Activated CD8-positive, alpha-beta memory T cell treated with anti-CD3 and anti-CD28 coated beads, Interleukin-2, amount 10 ng/mL, durations not matched to agents 7 days and 5 days (primary cell): ENCODE data around the gene PIAS2. TPM values are rescaled to one million over a fixed set of nuclear protein-coding genes. Genes with fewer than 3 reads are reported as not detected.
A peak's percentile ranks its signal among the peaks of the same experiment; 100 is the strongest.

Experiments used
- ATAC-seq: fragments of 150-1000 bp; cut with Tn5 transposase; one replicate; pipeline ENCODE4 v1.10.0; 2021; ENCODE audit warnings: moderate library complexity
- CTCF ChIA-PET: fragments of 350-600 bp; sonication (Branson Sonifier 250); formaldehyde crosslinking; loops from one replicate; lab custom pipeline; 2021; ENCODE audit warnings: antibody characterized with exemption; lab: Charles Lee
- DNase-seq: peaks from one replicate; pipeline ENCODE4 v3.0.0-alpha.2; 2020
- H3K27ac Mint-ChIP-seq: one replicate; pipeline ENCODE4 v1.8.0; 2021; ENCODE audit warnings: mild to moderate bottlenecking, mixed read lengths
- H3K27me3 Mint-ChIP-seq: one replicate; pipeline ENCODE4 v1.8.0; 2021; ENCODE audit warnings: mixed read lengths
- H3K36me3 Mint-ChIP-seq: one replicate; pipeline ENCODE4 v1.8.0; 2021; ENCODE audit warnings: mild to moderate bottlenecking, mixed read lengths
- H3K4me1 Mint-ChIP-seq: one replicate; pipeline ENCODE4 v1.8.0; 2021; ENCODE audit warnings: mixed read lengths
- H3K4me3 Mint-ChIP-seq: one replicate; pipeline ENCODE4 v1.8.0; 2021; ENCODE audit warnings: mild to moderate bottlenecking, moderate library complexity, mixed read lengths
- H3K9me3 Mint-ChIP-seq: one replicate; pipeline ENCODE4 v1.8.0; 2022; ENCODE audit warnings: low read depth, mixed read lengths
- total RNA-seq, 2 experiments: library from RNA; stranded (reverse); gene quantifications; one replicate each; pipeline ENCODE4 v1.2.3, GENCODE V29; 2021

The PIAS2 gene
- total RNA-seq, 2 experiments from 2014 or later = 11.7 to 19.8 TPM

- Mint-ChIP-seq H3K4me3 (no peak overlapping the region), H3K27ac (no peak overlapping the region), H3K27me3 (no peaks in the 10 kb centered on the region), H3K36me3 (no peaks in the 10 kb centered on the region), H3K4me1 (peaks cover 22% of the 10 kb centered on the region), H3K9me3 (no peaks in the 10 kb centered on the region)
- CTCF ChIA-PET = no interaction called here
- DNase-seq (no peak), ATAC-seq (no peak)
Observed at GRCh38 chr18:46920653-46921052, 3.3 kb upstream of the PIAS2 start.

GRCh38 chr18:46920067-46920466 is 2.8 kb upstream of the PIAS2 start:
- ATAC-seq (no peak), DNase-seq (no peak)
- no peak overlapping the region for H3K27ac Mint-ChIP-seq
- no peak overlapping the region for H3K4me3 Mint-ChIP-seq
- H3K27me3 Mint-ChIP-seq = no peaks in the 10 kb centered on the region
- no peaks in the 10 kb centered on the region for H3K36me3 Mint-ChIP-seq
- peaks cover 28% of the 10 kb centered on the region for H3K4me1 Mint-ChIP-seq
- CTCF ChIA-PET = no interaction called here
- H3K9me3 Mint-ChIP-seq = no peaks in the 10 kb centered on the region

GRCh38 chr18:46917803-46918600 is 695 bp upstream of the PIAS2 start:
- CTCF ChIA-PET = interaction anchor here (0.9 to 1.8 kb wide), 2 partner anchors 21 to 25 kb away, joined by 3 to 4 read pairs; no protein-coding TSS in a partner anchor
- Mint-ChIP-seq H3K4me3 (peak overlapping the region; percentile 86), H3K27ac (peak overlapping the region; percentile 63)

GRCh38 chr18:46916551-46917107 is 678 bp downstream of the PIAS2 start:
- Mint-ChIP-seq H3K4me3 (peak overlapping the region; percentile 86), H3K4me1 (peaks cover 32% of the 10 kb centered on the region), H3K27me3 (no peaks in the 10 kb centered on the region), H3K36me3 (no peaks in the 10 kb centered on the region), H3K27ac (peak overlapping the region; percentile 80), H3K9me3 (no peaks in the 10 kb centered on the region)
- ATAC-seq (peak; percentile 48), DNase-seq (peak; percentile 56)
- CTCF ChIA-PET = interaction anchor here (1.8 kb wide), 1 partner anchor 19 kb away, joined by 4 read pairs; no protein-coding TSS in a partner anchor

More at GRCh38 chr18:46917803-46918600, 695 bp upstream of the PIAS2 start:
- H3K4me1 Mint-ChIP-seq = peaks cover 32% of the 10 kb centered on the region
- no peaks in the 10 kb centered on the region for H3K27me3 Mint-ChIP-seq
- H3K36me3 Mint-ChIP-seq = no peaks in the 10 kb centered on the region
- DNase-seq (peak; percentile 43), ATAC-seq (no peak)
- H3K9me3 Mint-ChIP-seq = no peaks in the 10 kb centered on the region

GRCh38 chr18:46915800-46916550 is 1.3 kb downstream of the PIAS2 start:
- Mint-ChIP-seq H3K36me3 (no peaks in the 10 kb centered on the region), H3K4me1 (peaks cover 32% of the 10 kb centered on the region), H3K27ac (peak overlapping the region; percentile 80), H3K9me3 (no peaks in the 10 kb centered on the region), H3K4me3 (peak overlapping the region; percentile 86), H3K27me3 (no peaks in the 10 kb centered on the region)
- CTCF ChIA-PET = interaction anchor here (0.6 to 1.8 kb wide), 2 partner anchors 19 to 411 kb away, joined by 3 to 4 read pairs; no protein-coding TSS in a partner anchor
- ATAC-seq (no peak), DNase-seq (no peak)

GRCh38 chr18:46910856-46911255 is 6.5 kb downstream of the PIAS2 start:
- DNase-seq (no peak), ATAC-seq (no peak)
- Mint-ChIP-seq H3K36me3 (peaks cover 10% of the 10 kb centered on the region), H3K27ac (no peak overlapping the region), H3K27me3 (no peaks in the 10 kb centered on the region), H3K4me3 (no peak overlapping the region), H3K4me1 (peaks cover 12% of the 10 kb centered on the region), H3K9me3 (no peaks in the 10 kb centered on the region)
- CTCF ChIA-PET = no interaction called here

GRCh38 chr18:46909497-46909896 is 7.8 kb downstream of the PIAS2 start:
- Mint-ChIP-seq H3K27me3 (peaks cover 3% of the 10 kb centered on the region), H3K9me3 (no peaks in the 10 kb centered on the region), H3K36me3 (peaks cover 13% of the 10 kb centered on the region), H3K4me3 (no peak overlapping the region), H3K27ac (no peak overlapping the region), H3K4me1 (no peaks in the 10 kb centered on the region)
- ATAC-seq (no peak), DNase-seq (no peak)
- CTCF ChIA-PET = no interaction called here

GRCh38 chr18:46903406-46903805 is 13.9 kb downstream of the PIAS2 start:
- no peak for ATAC-seq
- DNase-seq = no peak
- H3K27me3 Mint-ChIP-seq = peaks cover 3% of the 10 kb centered on the region
- peaks cover 27% of the 10 kb centered on the region for H3K36me3 Mint-ChIP-seq
- H3K4me3 Mint-ChIP-seq = no peak overlapping the region
- no peaks in the 10 kb centered on the region for H3K9me3 Mint-ChIP-seq
- CTCF ChIA-PET = no interaction called here
- peaks cover 9% of the 10 kb centered on the region for H3K4me1 Mint-ChIP-seq
- H3K27ac Mint-ChIP-seq = no peak overlapping the region

GRCh38 chr18:46899274-46899948 is 17.9 kb downstream of the PIAS2 start:
- Mint-ChIP-seq H3K36me3 (peaks cover 24% of the 10 kb centered on the region), H3K27ac (peak overlapping the region; percentile 3), H3K27me3 (no peaks in the 10 kb centered on the region), H3K4me3 (no peak overlapping the region), H3K9me3 (no peaks in the 10 kb centered on the region), H3K4me1 (peaks cover 9% of the 10 kb centered on the region)
- CTCF ChIA-PET = no interaction called here
- peak; percentile 39 for ATAC-seq
- DNase-seq = no peak

- CTCF ChIA-PET = no interaction called here
- H3K27me3 Mint-ChIP-seq = no peaks in the 10 kb centered on the region
- peaks cover 24% of the 10 kb centered on the region for H3K36me3 Mint-ChIP-seq
- peaks cover 29% of the 10 kb centered on the region for H3K4me1 Mint-ChIP-seq
- no peak overlapping the region for H3K27ac Mint-ChIP-seq
- ATAC-seq (no peak), DNase-seq (no peak)
- peaks cover 6% of the 10 kb centered on the region for H3K9me3 Mint-ChIP-seq
- no peak overlapping the region for H3K4me3 Mint-ChIP-seq
Observed at GRCh38 chr18:46894124-46894523, 23.2 kb downstream of the PIAS2 start.

- Mint-ChIP-seq H3K4me1 (peaks cover 28% of the 10 kb centered on the region), H3K36me3 (peaks cover 32% of the 10 kb centered on the region), H3K4me3 (no peak overlapping the region), H3K27ac (no peak overlapping the region), H3K27me3 (no peaks in the 10 kb centered on the region), H3K9me3 (peaks cover 13% of the 10 kb centered on the region)
- DNase-seq (no peak), ATAC-seq (no peak)
- CTCF ChIA-PET = interaction anchor here (1.2 kb wide), 1 partner anchor 24 kb away, joined by 3 read pairs; the partner anchor contains the start of genes KATNAL2 and PIAS2
Observed at GRCh38 chr18:46893360-46893759, 23.9 kb downstream of the PIAS2 start.

GRCh38 chr18:46892842-46893241 is 24.5 kb downstream of the PIAS2 start:
- ATAC-seq (no peak), DNase-seq (no peak)
- Mint-ChIP-seq H3K4me1 (peaks cover 28% of the 10 kb centered on the region), H3K27ac (no peak overlapping the region), H3K27me3 (no peaks in the 10 kb centered on the region), H3K4me3 (no peak overlapping the region), H3K9me3 (peaks cover 14% of the 10 kb centered on the region), H3K36me3 (peaks cover 33% of the 10 kb centered on the region)
- CTCF ChIA-PET = interaction anchor here (1.2 kb wide), 1 partner anchor 25 kb away, joined by 3 read pairs; the partner anchor contains the start of genes KATNAL2 and PIAS2
